HG03342 (cell line): ENCODE measurements around the gene TAF1B.
"Not testable (repeated sequence)": the region's sequence is repeated elsewhere in the genome, so short reads cannot be mapped to it uniquely, and the experiment has no call there.

Experiments used
- ATAC-seq: cut with Tn5 transposase; IDR thresholded peaks from one replicate; pipeline ENCODE4 v1.9.1; 2021; ENCODE audit warnings: mild to moderate bottlenecking, moderate library complexity; ENCODE audit not compliant: unreplicated experiment

TAF1B gene

DNA sequence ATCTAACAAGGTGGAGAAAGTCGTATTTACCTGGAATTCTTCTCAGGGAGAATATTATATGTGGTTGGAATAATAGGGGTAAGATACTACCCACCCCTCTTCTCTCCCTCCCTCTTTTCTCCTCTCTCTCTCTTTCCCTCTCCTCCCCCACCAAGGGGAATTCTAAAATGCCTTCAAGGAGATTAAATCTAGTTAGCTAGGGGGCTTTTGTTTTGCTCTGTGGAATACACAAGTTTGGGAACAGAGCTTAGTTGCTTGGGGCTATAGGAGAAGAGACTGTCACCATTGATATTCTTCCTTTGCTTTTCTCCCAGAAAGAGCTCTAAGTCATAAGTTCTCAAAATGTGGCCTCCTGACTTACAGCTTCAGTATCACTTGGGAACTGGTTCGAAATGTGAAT lies 34.5 kb downstream of the TAF1B start:
- no peak for ATAC-seq

DNA sequence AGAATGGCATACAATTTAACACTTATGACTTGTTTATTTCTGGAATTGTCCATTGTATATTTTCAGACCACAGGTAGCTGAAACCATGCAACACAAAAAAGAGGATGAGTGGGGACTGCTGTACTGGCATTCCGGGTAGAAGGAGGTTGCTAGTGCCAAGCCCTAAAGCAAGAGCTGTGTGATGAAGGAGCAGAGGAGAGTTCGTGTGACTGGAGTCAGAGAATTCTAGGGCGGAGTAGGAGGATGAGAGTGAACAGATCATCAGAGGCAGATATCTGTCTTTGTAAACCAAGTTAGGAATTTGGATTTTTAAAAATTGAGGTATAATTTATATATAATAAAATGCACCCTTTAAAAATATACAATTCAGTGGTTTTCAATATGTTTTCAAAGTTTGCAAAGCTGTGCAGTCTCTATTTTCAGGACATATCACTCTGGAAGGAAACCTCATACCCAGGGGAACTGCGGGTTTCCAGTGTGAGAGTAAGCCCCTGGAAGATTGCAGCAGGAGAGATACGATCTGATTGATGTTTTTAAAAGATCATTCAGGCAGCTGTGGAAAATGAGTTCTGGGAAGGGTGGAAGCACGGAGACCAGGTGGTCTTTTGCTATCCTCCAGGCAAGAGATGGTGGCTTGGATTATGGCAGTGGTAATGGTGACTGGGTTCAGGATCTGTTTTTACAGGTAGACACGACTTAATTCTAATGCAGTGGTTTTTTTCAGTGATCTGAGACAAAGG lies 36.4 kb downstream of the TAF1B start:
- ATAC-seq = no peak

DNA sequence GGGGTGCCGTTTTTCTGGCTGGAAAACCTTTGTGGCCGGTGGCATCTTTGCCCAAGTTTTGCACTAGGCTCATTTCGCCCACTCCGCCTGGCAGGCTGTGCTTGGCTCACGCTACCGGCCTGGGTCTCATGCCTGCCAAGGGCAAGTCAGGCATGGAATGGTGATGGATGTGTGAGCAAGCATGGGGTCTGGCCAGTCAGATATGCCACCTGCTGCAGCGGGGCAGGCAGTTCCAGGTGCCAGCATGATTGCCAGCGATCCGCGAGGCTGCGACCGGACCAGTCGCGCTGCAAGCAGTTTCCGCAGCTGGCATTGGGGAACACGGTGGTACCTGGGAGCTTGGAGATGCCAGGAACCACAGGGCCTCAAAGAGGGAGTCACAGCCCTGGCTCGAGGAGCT lies 40.6 kb downstream of the TAF1B start:
- no peak for ATAC-seq

DNA sequence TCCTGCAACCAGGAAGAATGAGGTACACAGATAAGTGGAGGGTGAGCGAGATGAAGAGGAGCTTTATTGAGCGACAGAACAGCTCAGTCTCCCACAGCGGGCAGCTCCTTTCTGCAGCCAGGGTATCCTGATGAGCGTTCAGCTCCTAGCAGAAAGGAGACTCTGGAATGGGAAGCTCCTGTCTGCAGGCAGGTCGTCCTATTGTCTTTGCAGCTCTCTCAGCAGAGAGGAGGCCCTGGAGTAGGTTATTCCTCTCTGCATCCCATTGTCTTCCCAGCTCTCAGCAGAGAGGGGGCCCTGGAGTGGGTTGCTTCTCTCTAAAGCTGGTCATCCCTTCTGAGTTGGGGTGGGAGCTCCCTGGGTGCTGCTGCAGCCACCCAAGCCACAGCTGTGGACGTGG lies 41.2 kb downstream of the TAF1B start:
- no peak for ATAC-seq

DNA sequence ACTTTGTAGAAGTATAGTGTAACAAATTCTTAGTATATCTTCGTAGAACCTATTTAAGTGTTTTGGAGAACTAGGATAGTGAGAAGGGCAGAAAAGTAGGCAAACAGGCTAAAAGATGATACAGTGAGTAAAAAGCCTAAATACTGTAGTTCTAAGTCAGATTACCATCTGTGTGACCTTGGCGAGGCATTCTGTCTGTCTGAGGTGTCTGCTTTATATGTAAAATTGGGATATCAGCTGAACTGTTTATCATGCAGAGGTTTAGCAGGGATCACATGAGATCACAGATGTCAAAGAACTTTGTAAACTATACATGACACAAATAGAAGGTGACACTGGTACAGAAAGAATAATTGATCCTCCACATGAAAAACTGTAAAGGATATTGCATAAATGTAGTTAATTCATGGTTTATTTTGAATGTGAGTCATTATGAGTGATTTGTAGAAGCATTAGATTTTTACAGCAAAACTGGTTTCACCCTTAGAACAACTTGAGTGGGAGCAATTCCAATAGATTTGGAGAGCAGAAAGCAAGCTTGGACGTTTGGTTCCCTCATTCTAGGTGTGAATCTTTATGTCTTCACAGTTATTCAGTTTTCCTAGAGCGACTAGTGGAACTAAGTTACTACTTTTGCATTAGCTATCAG lies 41.9 kb downstream of the TAF1B start:
- ATAC-seq = no peak

DNA sequence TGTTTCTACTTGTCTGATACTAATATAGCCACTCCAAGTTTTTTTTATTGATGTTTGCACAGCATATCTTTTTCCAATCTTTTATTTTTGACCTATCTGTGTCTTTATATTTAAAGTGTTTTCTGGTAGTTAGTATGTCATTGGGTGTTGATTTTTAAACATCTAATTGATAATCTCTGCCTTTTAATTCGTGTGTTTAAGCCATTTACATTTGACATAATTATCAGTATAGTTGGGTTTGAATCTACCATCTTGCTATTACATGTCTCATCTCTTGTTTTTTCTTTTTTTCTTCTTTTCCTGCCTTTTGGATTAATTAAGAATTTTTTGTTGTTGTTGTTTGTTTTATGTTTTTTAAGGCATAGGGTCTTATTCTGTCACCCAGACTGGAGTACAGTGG lies 44.2 kb downstream of the TAF1B start:
- ATAC-seq = no peak

DNA sequence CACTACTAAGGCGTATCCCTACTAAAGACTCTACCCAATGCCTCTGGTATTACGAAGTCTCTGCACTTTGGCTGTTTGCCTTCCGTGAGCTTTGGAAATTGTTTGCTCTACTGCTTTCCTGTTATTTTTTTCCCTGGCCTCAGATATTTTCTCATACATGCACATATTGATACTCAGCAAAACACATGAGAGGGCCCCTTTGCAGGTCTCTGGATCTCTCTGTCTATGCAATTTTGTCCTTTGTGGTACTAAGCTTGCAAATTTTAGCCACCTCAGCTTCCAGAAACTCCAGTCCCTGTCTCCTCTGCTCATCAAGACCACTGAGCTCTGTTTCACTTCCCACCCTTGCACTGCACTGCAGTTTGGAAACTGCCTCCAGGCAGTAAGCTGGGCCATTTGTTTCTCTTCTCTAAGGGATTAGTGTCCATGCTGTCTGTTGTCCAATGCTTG lies 46.6 kb downstream of the TAF1B start:
- ATAC-seq = no peak

DNA sequence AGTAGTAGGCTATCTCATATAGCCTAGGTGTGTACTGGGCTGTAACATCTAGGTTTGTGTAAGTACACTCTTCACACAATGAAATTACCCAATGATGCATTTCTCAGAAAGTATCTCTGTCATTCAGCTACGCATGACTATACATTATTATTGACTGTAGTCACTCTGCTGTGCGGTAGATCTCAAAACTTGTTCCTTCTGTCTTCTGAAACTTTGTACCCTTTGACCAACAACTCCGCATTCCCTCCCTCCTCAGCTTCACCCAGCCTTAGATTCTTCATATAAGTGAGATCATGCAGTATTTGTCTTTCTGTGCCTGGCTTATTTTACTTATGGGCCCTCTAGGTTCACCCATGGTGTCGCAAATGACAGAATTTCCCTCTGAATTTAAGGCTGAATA lies 49.0 kb downstream of the TAF1B start:
- no peak for ATAC-seq

DNA sequence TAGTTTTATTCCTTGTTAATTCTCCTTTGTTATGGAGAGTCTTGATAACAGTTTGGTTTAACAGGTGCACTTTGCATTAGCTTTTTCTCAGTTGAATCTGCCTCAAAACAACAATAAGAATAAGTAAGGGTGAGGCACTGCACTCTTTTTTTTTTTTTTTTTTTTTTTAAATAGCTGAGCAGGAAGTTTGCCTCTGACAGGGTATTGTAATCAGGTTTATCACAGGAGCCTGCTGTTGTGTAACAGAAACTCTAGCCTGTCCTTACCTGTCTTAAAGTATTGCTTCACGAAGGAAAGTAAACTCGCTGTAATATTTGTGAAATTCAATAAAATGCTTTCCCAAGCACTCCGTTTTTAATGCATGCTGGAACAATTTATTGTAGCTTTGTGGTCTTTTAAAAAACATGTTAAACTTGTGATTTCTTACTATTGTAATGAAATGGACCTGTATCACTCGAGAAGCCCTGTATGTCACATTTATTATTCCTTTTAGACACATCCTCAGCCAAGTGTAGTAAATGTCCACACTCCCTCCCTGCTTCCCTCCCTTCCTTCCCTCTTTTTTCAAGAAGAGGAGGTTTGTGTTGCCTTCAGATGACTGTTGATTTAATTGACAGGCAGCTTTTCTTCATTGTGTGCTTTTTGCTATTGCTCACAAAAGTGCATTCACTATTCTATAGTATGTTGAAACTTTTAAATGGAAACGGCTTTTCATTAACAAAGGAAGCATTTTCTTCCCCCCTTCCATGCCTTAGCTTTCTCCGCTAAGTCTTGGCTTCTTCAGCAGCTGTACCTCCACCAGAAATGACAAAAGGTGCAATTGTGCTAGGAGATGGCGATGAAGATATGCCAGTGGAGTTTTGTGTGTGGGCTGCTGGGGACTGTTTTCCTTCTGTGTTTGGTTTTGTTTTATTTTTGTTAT lies 52.7 kb downstream of the TAF1B start:
- ATAC-seq = no peak

DNA sequence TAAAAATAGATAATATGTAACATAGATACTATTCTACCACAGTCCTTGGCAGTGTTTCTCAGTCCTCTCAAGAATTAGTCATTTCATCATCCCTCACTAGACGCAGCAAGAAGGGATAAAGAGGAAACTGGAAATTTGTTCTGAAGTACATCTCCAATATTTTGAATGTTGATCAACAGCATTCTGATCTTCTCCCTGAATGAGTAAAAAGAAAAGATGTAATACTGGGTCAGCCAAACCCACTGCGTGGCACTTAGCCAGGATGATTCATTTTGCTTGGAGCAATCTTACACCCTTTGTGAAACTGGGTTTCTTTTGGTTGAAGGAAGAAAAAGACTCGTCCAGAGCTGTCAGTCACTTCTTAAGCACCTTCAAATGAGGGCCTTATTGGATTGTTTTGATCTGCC lies 54.1 kb downstream of the TAF1B start:
- no peak for ATAC-seq

DNA sequence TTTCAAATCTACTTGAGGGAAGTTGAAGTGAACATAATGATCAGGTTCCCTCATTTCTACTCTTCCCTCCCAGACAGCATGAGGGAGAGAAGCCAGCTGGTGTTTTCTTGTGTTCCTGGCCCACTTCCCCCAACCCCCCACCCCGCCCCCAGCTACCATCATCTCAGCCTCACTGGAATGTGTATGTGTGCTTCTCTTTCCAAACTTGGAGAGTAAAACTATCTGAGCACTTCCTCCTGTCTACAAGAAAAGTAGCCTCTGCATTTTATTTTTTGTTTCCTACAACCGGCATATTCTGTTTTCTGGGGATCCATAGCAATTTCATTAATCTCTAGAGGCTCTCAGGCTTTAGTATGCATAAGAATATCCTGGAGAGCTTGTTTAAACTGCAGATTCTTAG lies 54.6 kb downstream of the TAF1B start:
- no peak for ATAC-seq

DNA sequence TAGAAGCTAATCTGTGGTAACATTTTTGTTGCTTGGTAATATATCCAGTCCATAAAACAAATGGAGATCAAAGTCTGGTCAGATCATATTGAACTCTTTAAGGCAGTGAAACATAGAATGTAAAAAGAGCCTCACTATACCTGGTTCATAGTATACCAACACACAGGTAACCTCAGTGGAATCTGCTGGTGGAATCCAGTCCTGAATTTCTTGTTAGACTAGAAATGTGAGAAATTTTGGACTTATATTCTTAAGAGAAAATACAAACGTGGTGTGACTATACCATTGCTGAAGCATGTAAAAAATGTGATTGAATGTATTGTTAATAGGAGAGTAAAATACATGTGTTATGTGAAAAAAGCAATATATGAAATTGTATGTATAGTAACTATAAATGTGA lies 62.1 kb downstream of the TAF1B start:
- ATAC-seq = no peak

DNA sequence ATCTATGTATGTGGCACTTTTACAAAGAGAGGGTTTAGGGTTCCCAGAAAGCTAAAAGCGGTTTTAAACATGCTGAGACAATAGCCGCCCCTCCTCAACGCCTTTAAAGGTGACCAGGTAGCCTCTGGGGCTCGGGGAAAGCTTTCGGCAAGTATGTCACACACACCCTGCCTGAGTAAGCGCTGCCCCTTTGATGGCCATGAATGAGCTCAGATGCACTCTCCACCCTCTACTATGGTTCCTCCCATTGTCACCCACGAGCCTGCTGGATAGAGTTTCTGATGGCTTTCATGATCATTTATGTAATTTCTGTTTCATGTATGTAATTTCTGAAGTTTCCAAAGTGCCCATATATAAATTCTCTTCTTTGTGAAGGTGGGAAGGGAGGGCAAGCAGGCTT lies 64.1 kb downstream of the TAF1B start:
- no peak for ATAC-seq

DNA sequence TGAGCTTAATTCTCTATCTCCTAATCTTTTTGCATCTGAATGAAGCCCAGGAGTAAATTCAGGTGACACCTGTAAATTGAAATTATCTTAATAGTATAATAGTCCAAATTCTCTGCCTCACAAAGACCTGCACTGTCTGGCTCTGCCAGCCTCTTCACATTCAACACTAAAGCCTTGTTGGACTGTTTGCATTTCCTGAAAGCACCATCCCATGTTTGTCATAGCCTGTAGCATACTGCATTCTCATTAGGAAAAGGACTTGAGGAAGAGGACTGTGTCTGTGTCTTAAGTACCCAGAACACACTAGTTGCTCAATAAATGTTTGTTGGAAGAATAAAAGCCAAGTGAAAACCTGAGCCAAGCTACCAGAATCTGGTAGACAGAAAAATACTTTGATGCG lies 65.4 kb downstream of the TAF1B start:
- ATAC-seq = no peak

DNA sequence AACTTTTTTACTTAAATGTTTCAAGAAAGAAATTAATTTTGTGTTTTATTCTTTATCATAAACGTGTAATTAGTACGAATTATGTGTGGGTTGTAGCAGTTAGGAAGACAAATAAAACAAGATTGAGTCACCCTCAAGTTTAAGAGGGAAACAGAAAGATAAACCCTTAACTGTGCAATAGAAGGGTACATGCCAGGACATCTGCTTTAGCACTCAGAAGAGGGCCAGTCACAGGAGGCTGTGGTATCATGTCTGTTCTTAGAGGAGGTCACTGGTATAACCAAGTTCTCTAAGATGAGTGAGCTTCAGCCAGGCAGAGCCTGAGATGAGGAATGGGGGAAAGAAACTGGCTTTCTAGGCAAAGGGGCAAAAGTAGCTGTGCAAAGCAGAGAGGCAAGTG lies 65.8 kb downstream of the TAF1B start:
- no peak for ATAC-seq

DNA sequence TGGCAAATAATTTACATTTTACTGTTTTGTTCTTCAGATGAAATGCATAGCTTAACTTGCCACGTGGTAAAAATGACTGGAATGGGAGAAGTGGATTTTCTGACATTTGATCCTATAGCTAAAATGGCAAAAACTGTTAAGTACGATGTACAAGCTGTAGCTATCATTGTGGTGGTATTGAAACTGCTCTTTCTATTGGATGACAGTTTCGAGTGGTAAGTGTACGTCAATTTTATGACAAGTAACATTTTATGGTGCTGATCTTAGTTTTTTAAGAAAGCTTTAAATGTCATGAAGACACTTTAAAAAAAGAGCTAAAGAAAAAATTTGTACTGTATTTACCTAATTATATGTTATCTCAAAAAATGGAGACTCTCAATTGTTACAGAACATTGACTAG lies 67.4 kb downstream of the TAF1B start:
- ATAC-seq = no peak

DNA sequence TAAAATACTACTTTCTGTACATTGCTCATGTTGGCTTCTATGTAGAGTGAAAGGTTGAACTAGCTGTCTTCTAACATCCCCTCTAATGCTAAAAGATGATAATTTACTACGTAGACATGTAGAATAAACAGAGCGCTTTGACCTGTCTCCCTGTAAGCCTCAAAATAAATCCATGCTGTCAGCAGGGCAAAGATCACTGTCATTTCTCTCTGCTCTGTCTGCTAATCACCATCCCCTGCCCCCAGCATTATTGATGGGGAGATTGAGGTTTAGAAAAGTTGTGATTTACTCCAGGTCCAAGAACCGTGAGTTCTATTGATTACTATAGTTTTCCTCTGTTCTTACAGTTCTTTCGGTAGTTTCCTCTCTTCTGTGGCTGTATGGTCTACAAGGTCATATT lies 69.2 kb downstream of the TAF1B start:
- no peak for ATAC-seq

DNA sequence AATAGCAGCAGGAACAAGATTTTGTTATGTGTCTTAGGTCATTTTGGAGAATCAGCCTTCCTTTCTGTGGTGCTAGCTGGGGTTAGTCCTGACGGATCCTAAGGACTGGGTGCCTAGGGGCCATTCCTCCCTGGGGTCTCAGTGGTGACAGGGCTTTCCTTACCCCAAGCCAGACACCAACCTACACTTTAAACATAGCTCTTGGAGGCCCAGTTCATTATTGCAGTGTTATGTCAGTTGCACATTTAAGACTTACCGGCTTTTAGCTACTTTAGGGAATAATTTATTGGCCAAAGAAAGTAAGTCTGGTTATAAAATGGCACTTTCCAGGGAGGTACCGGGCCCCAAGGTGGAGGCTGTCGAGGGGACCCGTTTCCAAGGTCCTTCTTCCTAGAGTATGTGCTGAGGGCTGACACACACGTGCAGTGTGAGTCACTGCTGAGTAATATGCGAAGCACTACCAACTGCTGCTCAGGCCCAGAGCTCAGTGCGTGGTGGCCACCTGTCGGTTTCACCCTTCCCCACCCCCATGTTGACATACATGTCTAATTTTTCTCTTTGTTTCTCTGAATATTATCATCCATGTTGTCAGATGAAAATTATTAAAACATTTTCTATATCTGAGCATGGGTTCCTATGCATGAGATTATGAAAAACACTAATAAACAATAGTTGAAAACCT lies 71.3 kb downstream of the TAF1B start:
- peak; percentile 99 for ATAC-seq

DNA sequence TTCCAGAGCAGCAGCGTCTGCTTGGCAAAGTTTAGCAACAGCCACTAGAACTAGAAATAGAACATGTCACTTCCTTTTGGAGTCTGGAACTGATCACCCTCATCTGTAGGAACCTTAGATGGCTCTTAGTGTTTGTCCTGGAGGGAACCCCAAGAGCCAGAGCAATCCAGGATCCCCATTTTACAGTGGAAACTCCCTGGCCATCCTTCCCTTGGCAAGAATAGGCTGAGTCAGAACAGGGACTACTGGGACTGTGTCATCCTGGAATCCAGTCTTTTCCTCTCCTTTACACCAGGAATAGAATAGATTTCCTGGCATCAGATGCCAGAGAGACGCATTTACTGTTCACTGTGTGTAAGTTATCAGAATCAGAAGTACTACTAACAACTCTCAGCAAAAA lies 75.0 kb downstream of the TAF1B start:
- ATAC-seq = no peak

DNA sequence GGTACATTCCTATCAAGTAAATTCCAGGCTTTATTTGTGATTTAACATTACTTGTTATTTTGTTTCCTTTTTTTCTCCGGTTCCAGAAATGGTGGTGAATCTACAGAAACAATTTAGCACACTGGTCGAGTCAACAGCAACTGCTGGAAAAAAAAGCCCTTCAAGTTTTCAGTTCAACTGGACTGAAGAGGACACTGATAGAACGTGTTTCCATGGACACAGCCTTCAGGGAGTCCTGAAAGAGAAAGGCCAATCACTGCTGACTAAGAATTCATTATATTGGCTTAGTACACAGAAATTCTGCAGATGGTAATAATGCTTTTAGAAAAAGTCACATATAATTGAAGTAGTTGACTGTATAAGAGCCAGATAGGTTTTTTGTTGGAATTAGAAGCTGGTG lies 76.2 kb downstream of the TAF1B start:
- no peak for ATAC-seq

DNA sequence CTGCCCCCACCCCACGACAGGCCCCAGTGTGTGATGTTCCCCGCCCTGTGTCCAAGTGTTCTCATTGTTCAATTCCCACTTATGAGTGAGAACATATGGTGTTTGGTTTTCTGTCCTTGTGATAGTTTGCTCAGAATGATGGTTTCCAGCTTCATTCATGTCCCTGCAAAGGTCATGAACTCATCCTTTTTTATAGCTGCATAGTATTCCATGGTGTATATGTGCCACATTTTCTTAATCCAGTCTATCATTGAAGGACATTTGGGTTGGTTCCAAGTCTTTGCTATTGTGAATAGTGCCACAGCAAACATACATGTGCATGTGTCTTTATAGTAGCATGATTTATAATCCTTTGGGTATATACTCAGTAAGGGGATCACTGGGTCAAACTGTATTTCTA lies 83.7 kb downstream of the TAF1B start:
- not testable (repeated sequence) for ATAC-seq
